CD4-positive, alpha-beta T cell treated with Interferon alpha-2 for 1 hour (primary cell): ENCODE measurements around the gene PHF23.
"Not testable (repeated sequence)": the region's sequence is repeated elsewhere in the genome, so short reads cannot be mapped to it uniquely, and the experiment has no call there.

Experiments used
- DNase-seq, 2 donors: peaks; one replicate each; pipeline ENCODE4 v3.0.0-alpha.2; 2020 to 2022

PHF23 gene

DNA sequence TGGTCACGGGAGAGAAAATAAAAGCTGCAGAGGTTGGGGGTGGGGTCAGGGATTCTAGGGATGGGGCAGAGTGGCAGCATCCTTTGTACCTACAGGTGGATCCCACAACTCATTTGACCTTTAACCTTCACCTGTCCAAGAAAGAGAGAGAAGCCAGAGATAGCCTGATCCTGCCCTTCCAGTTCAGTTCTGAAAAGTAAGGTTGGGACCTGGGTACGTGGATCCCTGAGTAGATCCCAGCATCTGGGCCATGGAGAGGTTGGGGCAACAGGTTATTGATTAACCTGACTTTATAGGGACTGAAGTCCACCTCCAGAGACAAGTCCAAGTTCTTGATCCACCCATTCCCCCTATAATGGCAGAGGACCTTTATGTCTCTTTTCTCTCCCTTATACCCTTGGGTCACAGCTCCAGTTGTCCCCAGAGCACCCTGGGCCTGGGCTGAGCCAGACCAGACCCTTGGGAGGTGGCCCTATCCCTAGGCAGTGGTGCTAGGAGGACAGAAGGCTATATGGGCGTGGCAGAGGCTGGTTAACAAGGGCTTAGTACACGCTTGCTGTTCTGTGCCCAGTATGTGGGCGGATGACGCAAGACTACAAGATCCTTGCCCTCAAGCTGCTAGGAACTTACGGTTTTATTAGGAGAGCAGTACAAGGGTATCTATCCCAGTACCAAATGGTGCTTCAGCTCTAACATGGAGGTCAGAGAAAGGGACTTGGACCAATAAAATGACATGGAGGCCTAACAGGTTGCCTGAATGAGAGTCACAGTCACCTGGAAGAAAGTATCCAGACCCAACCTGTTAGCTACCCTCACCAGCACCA, 19.7 kb upstream of the PHF23 start:
- DNase-seq = no peak

DNA sequence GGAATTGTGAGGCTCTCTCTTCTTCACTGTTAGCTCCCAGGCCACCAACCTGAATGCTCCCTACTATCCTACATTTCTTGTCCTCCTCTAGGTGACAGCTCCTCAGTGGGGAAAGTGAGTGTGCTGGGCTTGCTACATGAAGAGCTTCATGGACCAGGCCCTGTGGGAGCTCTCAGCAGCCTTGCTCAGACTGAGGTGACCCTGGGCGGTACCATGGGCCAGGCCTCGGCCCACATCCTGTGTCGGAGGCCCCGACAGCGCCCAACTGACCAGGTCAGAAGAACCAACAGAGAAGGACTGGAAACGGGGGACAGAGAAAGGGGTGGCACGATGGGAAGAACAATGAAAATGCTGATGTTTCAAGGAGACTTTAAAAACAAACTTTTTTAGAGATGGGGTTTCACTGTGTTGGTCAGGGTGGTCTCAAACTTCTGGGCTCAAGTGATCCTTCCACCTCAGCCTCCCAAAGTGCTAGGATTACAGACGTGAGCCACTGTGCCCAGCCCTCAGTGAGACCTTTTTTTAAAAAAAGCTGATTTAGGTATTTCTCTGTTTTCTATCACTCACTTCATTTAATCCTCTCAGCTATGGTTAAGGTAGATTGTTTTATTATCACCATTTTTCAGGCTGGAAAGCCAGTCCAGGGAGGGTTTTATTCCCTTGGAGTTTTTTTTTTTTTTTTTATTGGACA, 17.7 kb upstream of the PHF23 start:
- no peak for DNase-seq

DNA sequence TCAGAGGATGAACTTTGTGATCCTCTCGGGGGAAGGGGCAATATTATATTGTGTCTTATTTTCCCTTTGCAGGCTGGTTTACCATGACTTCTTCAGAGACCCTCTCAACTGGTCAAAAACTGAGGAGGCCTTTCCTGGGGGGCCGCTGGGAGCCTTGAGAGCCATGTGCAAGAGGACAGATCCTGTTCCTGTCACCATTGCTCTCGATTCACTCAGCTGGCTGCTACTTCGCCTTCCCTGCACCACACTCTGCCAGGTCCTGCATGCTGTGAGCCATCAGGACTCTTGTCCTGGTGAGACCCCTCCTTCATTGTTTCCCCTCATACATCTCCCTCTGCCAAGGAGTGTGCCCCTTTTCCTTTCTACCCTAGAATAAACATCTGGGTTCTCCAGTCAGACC, 15.3 kb upstream of the PHF23 start:
- no peak for DNase-seq

DNA sequence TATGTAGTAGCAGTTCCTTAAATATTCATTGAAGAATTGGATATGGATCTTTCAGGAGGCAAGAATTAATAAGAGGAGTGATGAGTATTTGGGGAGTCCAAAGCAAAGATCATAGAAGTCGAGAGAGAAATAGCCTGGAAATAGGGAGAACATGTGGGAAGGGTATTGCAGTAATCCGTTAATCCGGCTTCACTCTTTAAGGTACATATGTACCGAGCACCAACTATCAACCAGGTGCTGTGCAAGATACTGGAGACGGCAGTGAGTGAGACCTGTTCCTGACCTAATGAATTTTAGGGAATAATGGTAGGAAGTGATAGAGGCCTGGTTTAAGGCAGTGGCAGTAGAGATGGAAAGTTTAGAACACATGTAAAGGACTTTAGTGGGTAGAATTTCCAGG, 13.8 kb upstream of the PHF23 start:
- DNase-seq = no peak

DNA sequence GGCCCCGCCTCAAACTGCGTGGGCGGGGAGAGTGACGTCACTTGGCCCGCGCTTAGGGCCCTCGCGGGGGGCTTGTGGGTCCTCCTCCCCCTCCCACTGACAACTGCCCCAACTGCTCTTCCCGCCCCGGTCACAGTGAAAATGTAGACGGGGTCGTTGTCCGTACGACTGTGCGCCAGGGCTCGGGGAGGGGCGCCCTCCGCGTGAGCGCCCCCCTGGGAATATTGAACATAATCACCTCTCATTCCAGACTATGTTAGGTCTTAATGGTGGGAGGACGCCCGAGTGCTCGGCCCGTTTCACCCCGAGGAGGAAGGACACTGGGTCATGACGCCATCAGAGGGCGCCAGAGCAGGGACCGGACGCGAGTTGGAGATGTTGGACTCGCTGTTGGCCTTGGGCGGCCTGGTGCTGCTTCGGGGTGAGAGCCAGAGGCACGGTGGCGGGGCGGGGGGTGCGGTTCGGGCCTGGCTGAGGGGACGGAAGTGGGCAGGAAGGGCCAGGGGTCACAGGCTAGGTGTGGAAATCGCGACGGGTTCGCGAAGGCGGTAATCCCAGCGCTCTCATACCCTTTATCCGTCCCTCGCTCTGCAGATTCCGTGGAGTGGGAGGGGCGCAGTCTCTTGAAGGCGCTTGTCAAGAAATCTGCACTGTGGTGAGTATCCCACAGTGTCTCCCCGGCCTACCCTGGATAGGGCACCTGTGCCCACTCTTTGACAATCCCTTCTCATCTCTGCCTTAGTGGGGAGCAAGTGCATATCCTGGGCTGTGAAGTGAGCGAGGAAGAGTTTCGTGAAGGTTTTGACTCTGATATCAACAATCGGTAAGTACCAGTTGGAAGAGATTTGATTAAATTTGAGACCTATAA, 13.2 kb upstream of the PHF23 start, which contains the start of gene ELP5:
TSS of gene ELP5 (plus strand) at position 40 of the 868 bp plus-strand sequence. CDS start at position 376, 336 bp downstream.
- DNase-seq = peak; percentile 90 to 91

DNA sequence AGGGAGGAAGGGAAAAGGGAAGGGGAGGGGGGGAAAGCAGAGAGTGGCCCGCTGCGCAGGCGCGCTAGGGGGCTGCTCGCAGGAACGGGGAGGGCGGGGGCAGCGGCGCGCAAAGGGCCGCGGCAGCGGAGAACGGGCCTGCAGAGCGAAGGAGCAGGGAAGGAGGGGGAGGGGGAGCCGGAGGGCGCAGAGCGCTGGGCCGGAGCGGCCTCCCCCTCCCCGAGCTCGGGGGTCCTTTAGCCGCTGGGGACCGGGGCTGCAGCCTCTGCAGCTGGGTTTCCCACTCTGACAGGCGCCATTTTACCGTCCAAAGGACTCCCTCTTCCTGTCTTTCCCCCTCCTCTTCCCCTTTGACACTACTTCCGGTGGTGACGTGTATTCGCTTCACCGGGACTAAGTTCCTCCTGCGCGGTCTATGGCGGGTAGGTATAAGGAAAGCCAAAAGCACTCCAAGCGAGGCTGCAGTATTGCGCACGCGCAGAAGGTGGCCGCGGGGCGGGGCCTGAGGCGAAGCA, 12.5 kb upstream of the PHF23 start, which contains the start of gene CTDNEP1:
TSS of gene CTDNEP1 (minus strand) at position 74 of the 515 bp plus-strand sequence. CDS start 438 bp downstream, outside the sequence.
- DNase-seq = peak; percentile 99

DNA sequence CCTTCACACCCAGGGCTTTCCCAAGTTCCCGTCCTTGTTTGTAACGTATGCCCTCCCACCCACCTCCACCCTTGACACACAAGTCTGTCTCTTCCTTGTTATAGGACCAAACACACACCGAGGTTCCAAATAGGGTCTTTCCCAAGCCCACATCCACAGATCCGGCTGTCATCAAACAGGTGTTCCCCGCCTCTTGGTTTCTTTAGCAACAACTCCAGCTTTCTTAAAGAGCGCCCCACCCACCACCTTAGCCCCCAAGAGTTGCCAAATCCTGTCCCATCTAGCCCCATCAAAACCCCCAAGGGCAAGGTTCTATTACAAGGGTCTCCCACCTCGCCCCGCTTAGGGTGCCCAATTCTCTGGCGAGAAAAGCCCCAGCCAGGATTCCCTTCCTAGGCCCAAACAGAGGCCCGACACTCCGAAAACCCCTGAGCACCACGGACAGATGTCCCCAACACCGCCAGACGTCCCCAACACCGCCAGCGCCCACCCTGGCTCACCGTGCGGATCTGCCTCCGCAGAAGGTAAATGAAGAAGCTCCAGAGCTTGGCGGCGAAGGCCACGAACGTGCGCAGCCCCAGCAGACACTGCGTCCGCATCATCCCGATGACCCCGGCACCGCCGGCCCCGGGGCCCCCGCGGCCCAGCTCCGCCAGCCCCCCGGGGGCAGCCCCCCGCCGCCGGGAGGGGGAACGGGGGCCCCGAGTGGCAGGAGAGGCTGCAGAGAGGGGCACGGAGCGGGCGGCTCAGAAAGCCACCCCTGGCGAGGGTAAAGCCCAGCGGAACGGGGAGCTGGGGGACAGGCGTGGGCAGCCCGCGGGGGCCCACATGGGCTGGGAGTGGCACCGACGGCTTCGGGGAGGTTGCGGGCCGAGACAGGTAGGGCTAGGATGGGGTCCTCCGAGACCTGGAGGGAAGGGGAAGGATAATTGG, 11.7 kb upstream of the PHF23 start:
- DNase-seq = peak; percentile 47 to 66

DNA sequence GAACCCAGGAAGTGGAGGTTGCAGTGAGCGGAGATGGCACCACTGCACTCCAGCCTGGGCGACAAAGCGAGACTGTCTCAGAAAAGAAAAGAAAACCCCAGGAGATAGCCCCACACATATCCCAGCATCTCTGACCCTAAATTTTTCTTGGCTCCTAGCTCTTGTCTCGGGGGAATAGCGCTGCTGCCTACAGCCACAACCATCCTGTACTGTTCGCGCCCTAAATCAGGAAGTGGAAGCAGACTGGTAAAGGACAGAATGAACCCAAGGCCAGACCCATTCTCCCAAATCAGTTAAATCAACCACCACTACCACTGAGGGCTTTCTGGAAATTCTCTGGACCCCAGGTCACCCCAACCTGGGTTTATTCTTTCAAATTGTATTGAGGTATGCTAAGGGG, 10.6 kb upstream of the PHF23 start:
- DNase-seq = no peak

DNA sequence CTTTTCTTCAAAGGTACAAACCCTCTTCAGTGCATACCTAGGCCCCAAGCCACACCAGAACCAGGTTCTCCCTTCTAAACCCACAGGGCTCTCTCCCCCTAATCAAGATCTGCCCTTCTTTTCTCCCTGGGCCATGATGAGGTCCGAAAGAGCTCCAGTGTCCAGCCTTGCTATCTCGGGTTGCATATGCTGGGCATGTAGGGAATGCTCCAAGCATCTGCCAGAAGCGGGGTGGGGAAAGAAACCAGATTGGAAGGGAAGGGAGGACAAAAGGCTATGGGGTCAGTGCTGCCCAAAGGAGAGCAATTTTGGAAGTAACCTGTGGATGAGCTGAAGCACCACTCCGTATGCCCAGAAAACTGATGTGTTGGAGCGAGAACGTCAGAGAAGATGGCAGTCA, 10.0 kb upstream of the PHF23 start:
- DNase-seq = no peak

DNA sequence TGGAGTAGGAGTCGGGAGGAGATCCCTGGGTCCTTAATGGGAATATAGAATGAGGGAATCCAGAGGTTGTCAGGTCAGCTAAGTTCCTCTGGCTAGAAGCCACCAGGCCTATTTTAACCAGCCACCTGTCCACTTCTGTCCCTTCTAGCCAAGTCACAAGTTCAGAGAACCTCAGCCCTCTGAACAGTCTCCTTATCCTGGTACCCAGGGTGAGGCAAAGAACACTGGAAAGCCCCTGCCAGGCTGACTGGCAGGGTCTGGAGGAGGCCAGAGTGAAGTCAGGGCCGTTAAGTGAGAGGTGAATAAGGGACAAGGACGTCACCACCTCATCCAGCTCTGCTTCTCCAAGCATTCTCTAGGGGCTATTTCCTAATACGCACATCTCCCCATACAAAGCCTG, 9.5 kb upstream of the PHF23 start:
- no peak for DNase-seq

DNA sequence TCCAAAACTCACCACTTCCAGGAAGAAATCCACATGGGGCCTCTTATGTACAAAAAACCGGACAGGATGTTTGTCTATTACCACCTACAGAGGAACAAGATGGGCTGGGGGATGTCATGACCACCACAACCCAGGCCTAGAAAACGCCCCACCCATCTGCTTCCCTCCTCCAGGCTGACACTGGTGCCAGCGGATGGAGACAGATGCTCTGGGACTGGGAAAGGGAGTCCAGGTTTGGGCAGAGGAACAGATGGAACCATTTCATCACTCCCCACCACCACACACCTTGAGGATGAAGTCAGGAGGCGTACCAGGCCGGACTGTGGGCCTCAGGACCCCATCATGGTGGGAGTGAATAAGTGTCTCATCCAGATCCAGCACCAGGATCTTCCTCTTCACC, 7.5 kb upstream of the PHF23 start:
- DNase-seq = no peak

DNA sequence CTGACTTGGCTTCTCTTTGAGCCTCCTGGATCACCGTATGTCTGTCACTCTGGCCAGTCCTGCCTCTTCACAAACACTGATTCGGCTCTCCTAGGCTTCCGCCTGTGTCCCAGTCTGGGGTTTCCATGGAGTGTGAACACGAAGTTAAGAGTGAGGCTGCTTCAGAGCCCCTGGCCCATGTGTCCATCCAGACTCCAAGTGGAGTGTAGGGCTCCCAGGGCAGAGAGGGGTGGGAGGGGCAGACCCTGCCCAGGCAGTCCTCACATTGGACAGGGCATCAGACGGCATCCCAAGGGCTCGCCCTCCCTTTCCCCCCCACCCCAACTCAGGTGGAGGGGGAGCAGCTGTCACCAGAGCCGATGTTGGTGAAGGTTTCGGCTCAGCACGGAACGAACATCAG, 4.6 kb upstream of the PHF23 start:
- not testable (repeated sequence) for DNase-seq

DNA sequence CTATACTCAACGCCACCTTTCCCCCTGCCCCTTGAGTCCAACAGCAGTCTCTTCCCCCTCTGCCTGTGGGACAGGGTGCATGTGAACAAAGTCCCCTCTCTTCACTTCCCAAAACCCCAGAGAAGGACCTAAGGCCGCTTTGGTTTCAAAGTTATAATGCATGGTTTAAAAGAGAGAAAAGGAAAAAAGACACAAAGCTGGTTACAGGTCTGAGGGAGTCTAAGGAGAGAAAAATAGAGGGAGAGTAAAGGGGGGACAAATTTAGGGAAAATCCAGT, 4.1 kb upstream of the PHF23 start:
- DNase-seq = no peak

DNA sequence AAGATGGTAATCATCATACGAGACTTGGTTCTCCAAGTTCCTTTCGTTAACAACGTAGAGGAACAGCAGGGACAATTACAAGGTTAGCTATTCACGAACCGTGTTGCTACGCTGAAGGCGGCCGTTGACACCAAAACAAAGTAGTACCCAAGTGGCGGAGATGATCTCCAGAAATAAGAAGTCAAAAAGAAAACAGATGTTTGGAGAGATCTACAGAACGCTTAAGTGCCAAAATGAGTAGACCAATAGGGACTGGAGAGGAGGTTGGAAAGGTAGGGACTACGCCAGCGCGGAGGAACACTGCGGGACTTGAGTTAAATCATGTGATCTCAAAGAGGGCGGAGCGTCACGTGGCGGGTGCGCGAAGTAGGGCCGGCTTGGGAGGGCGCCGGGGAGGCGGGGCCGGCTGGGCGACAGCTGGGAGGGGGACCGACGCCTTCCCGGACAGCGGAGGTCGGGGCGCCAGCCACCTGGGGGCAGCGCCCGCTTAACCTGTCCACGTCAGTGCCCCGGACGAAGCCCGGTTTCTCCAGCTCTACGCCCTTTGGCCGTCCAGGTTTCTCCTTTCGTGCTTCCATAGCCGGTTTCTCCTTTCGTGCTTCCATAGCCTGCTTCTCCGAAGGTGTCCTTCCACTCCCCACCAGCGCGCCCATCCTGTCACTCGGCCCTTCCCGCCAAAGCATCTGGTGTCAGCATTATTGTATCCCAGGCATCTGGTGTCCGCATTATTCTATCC, 3.6 kb upstream of the PHF23 start:
- peak; percentile 92 to 95 for DNase-seq

DNA sequence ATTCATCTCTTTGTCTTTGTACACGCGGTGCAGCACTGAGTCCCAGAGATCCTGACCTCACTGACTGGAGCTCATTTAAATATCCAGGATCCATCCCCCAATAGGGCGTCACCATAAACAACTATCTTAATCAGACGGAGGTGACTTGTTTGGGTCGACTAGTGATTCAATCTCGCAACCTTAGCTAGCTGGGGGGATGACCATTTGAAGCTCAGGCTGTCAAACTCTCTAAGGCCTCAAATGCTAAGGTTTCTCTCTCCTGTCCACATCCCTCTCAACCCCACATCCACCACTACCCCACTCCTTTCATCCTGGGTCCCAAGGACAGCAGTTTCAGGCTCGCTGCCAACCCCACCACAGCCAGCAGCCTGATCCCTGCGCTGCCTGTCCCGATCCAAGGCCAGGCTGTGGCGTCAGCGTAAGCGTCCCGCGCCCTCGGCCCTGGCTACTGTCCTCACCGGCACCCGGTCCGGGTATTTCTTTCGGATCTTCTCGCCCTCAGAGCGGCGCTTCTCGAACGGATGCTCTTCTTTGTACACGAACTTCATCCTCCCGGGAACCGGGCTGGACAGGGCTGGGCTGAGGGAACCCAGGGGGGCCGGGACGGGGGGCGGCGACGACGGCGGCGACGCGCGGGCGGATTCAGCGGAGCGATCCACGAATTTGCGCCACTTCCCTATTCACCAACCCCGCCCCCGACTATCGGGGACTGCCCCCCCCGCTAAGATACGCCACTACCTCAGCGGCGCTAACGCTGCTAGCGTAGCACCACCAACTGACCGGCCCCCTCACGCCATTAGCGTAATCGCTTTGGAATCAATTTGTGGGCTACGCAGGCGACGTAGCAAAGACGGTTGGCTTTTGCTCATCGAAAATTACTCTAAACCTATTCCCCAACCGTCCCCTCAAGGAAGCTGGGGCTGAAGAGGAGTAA, 2.8 kb upstream of the PHF23 start, which contains the start of gene GABARAP:
TSS of gene GABARAP (minus strand) at position 667 of the 934 bp plus-strand sequence. CDS start at position 548, 119 bp downstream.
- DNase-seq = peak; percentile 89 to 94

DNA sequence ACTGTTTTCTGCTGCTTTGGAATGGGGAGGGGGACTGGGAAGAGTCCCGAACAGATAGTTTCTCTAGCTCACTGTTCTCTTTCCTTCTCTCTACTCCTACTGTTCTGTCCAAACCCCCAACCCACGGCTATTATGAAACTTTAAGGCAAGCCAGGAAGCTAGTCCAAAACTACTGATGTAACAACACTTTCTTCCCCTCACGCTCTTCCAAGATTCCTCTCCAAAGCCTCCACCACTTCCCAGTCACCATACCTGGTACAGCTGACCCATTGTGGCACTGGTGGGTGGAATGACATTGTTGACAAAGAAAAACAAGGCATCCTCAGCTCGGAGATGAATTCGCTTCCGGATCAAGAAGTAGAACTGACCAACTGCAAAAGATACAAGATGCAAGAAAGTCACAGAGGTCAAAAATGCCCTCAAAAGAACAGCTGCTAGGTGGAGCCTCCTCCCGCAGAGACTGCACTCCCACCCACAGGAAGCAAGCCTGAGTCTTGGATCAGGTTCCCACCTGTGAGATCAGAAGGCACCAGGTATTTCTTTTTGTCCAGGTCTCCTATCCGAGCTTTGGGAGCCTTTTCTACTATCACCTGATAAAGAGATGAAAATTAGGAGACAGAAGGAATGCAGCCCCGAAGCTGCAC, 2.0 kb upstream of the PHF23 start:
- DNase-seq = no peak

DNA sequence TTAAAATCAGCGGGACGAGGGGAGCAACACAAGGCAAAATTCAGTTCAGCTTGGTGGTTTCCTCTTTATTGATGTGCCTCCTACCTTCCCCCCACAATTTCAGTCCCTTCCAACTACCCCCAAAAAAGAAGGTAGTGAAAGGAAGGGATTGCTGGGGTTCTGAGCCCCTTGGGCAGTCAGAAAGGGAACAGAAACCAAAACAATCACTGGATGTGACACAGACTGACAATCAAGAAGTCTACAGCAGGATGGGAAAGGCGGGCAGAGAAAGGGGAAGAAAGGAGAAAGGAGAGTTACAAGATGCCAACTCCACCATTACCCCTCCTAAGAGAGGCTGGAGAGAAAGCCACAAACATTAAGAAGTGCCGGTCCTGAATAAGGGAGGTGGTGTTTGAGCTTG, 1.1 kb upstream of the PHF23 start:
- DNase-seq = no peak

DNA sequence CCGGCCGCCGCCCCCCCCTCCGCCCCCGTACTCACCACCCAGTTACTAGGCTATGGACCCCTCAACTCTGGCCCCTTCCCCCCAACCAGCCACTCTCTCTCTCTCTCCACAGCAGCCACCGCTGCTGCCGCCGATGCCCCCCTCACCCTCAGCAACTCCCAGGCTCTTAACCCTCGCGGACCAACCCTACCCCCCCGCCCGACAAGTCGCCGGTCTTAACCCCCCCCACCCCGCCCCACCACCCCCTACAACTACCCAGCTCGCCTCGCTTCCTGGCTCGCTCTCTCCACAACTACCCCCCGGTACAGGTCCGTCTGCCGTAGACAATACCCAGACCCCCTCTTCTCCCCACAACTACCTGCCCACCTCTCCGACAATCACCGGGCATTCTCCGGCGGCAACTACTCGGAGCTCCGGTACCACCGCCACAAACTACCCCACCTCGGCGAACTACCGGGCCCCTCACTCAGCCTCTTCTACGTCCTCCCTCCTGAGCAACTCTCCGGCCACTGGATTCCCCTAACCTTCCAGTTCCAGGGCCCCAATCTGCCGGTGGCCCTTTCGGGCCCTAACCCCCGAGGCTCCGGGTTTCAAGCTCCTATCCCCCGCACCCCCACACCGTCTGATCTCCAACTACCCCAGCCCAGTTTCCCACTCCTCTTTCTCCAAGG, 702 bp downstream of the PHF23 start:
- peak; percentile 45 to 53 for DNase-seq
